Vagina (tissue), 2 donors: Measurements from ENCODE around the gene HOXB6. TPM values are rescaled to one million over a fixed set of nuclear protein-coding genes. Genes with fewer than 3 reads are reported as not detected.
A peak's percentile ranks its signal among the peaks of the same experiment; 100 is the strongest.

Experiments
- DNase-seq, 2 donors: peaks; one replicate each; pipeline ENCODE4 v3.0.0-alpha.2; 2017; ENCODE audit errors: extremely low spot score in 2 of 2
- H3K27ac ChIP-seq: fragments of 200-600 bp; sonication (generic); one replicate; pipeline ENCODE4 v1.5.1; 2019
- H3K27me3 ChIP-seq: fragments of 200-600 bp; sonication (generic); one replicate; pipeline ENCODE4 v1.5.1; 2019
- H3K36me3 ChIP-seq, 2 donors: fragments of 200-600 bp; sonication (generic); one replicate each; pipeline ENCODE4 v1.5.1; 2017 to 2019
- H3K4me1 ChIP-seq: fragments of 200-600 bp; sonication (generic); one replicate; pipeline ENCODE4 v1.5.1; 2019
- H3K4me3 ChIP-seq, 2 donors: fragments of 200-600 bp; sonication (generic); 1 replicate in 1 of 2; 2 replicates in 1 of 2; pipeline ENCODE4 v1.5.1; 2016 to 2019
- H3K9me3 ChIP-seq: fragments of 200-600 bp; sonication (generic); one replicate; pipeline ENCODE4 v1.5.1; 2019
- CTCF ChIP-seq, 3 experiments: fragments of 450-650 bp in 2 of 3; fragments of 200-600 bp in 1 of 3; sonication (generic) in 1 of 3; IDR thresholded peaks; one replicate each; pipeline ENCODE4 v1.5.1; 2017 to 2019; ENCODE audit warnings: antibody characterized with exemption in 3 of 3, mild to moderate bottlenecking in 2 of 3, moderate library complexity in 2 of 3
- POLR2A ChIP-seq, 2 donors: fragments of 450-650 bp; IDR thresholded peaks; one replicate each; pipeline ENCODE4 v1.6.1; 2017; ENCODE audit warnings: antibody characterized with exemption in 2 of 2, mild to moderate bottlenecking in 2 of 2, moderate library complexity in 2 of 2
- POLR2AphosphoS5 ChIP-seq, 2 donors: sonication (generic); formaldehyde crosslinking; IDR thresholded peaks; one replicate each; pipeline ENCODE4 v1.9.0; 2017; ENCODE audit warnings: antibody characterized with exemption in 2 of 2, mild to moderate bottlenecking in 2 of 2, low read depth in 1 of 2; ENCODE audit not compliant: insufficient read depth in 1 of 2
- intact Hi-C: fragments of 100-400 bp; cut with DNase I; formaldehyde crosslinking; loops from one replicate; pipeline ENCODE4 v1.15.1; 2023
- total RNA-seq: library from RNA; depleted of rRNA; stranded (reverse); fragments of >200 nt; gene quantifications from one replicate; pipeline ENCODE4 v1.2.3, GENCODE V29; 2016

Gene HOXB6
- total RNA-seq, 1 donor from 2014 or later = 1.2 TPM

GRCh38 chr17:48574505-48575065, 30.2 kb downstream of the HOXB6 start:
- no peak for DNase-seq
- intact Hi-C loops = no loop called here
- Histone ChIP-seq H3K27ac (no peak overlapping the region), H3K9me3 (no peaks in the 10 kb centered on the region), H3K4me1 (peaks cover 34% of the 10 kb centered on the region), H3K27me3 (no peaks in the 10 kb centered on the region), H3K4me3 (no peak overlapping the region), H3K36me3 (no peaks in the 10 kb centered on the region)
- TF ChIP-seq CTCF (IDR thresholded peaks at IDR 0.05) = no peak
- TF ChIP-seq POLR2A (IDR thresholded peaks at IDR 0.05) = no peak
- no peak for TF ChIP-seq POLR2AphosphoS5 (IDR thresholded peaks at IDR 0.05; ENCODE audit: insufficient read depth in 1 of 2, low read depth in 1 of 2)

GRCh38 chr17:48571826-48572417, 32.9 kb downstream of the HOXB6 start:
- H3K27me3 ChIP-seq = peaks cover 9% of the 10 kb centered on the region
- TF ChIP-seq CTCF (IDR thresholded peaks at IDR 0.05) = no peak
- no peak for TF ChIP-seq POLR2AphosphoS5 (IDR thresholded peaks at IDR 0.05; ENCODE audit: insufficient read depth in 1 of 2, low read depth in 1 of 2)
- TF ChIP-seq POLR2A (IDR thresholded peaks at IDR 0.05) = no peak
- H3K36me3 ChIP-seq = no peaks in the 10 kb centered on the region
- peaks cover 18% of the 10 kb centered on the region for H3K4me1 ChIP-seq
- intact Hi-C loops = no loop called here
- no peak for DNase-seq
- no peaks in the 10 kb centered on the region for H3K9me3 ChIP-seq
- H3K27ac ChIP-seq = peak overlapping the region; percentile 35
- no peak overlapping the region for H3K4me3 ChIP-seq

- peak overlapping the region; percentile 35 for H3K27ac ChIP-seq
- H3K9me3 ChIP-seq = no peaks in the 10 kb centered on the region
- no peak for DNase-seq
- TF ChIP-seq POLR2A (IDR thresholded peaks at IDR 0.05) = no peak
- TF ChIP-seq POLR2AphosphoS5 (IDR thresholded peaks at IDR 0.05; ENCODE audit: insufficient read depth in 1 of 2, low read depth in 1 of 2) = no peak
- no peak for TF ChIP-seq CTCF (IDR thresholded peaks at IDR 0.05)
- H3K27me3 ChIP-seq = peaks cover 9% of the 10 kb centered on the region
- intact Hi-C loops = no loop called here
- H3K4me1 ChIP-seq = peaks cover 13% of the 10 kb centered on the region
- H3K36me3 ChIP-seq = no peaks in the 10 kb centered on the region
- H3K4me3 ChIP-seq = peak overlapping the region in 1 of 2 donors; percentile 6
Measured at GRCh38 chr17:48571024-48571818, 33.6 kb downstream of the HOXB6 start.

- no peak overlapping the region for H3K4me3 ChIP-seq
- intact Hi-C loops = no loop called here
Measured at GRCh38 chr17:48570325-48571023, 34.3 kb downstream of the HOXB6 start.

More at GRCh38 chr17:48570325-48571023, 34.3 kb downstream of the HOXB6 start:
- no peaks in the 10 kb centered on the region for H3K36me3 ChIP-seq
- H3K9me3 ChIP-seq = no peaks in the 10 kb centered on the region
- H3K27ac ChIP-seq = peak overlapping the region; percentile 5
- TF ChIP-seq CTCF (IDR thresholded peaks at IDR 0.05) = no peak
- peaks cover 5% of the 10 kb centered on the region for H3K4me1 ChIP-seq
- peaks cover 9% of the 10 kb centered on the region for H3K27me3 ChIP-seq
- DNase-seq = no peak
